ENCODE data around the gene IP6K3.

The IP6K3 gene

DNA sequence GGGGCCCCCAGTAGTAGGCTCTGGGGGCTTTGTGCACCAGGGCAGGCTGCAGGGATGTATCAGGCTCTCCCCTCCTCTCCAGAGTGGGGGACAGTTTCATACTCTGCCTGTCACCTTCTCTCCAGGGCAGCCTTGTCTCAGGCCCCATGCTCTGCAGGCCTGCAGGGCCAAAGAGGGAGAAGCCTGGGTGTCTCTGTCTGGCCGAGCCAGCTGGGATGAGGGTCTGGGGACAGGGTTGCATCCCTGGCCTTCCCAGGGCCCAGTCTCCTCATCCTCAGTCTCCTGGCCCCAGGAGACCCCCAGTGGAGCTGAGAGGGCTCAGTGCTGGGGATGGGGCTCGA, 14.8 kb upstream of the IP6K3 start:
- Histone ChIP-seq H3K27ac (no peak overlapping the region), H3K4me3 (no peak overlapping the region)
- DNase-seq (ENCODE audit: low spot score), result no peak
- TF ChIP-seq, protein P1, sequence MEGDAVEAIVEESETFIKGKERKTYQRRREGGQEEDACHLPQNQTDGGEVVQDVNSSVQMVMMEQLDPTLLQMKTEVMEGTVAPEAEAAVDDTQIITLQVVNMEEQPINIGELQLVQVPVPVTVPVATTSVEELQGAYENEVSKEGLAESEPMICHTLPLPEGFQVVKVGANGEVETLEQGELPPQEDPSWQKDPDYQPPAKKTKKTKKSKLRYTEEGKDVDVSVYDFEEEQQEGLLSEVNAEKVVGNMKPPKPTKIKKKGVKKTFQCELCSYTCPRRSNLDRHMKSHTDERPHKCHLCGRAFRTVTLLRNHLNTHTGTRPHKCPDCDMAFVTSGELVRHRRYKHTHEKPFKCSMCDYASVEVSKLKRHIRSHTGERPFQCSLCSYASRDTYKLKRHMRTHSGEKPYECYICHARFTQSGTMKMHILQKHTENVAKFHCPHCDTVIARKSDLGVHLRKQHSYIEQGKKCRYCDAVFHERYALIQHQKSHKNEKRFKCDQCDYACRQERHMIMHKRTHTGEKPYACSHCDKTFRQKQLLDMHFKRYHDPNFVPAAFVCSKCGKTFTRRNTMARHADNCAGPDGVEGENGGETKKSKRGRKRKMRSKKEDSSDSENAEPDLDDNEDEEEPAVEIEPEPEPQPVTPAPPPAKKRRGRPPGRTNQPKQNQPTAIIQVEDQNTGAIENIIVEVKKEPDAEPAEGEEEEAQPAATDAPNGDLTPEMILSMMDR (IDR thresholded peaks at IDR 0.05), result no peak

DNA sequence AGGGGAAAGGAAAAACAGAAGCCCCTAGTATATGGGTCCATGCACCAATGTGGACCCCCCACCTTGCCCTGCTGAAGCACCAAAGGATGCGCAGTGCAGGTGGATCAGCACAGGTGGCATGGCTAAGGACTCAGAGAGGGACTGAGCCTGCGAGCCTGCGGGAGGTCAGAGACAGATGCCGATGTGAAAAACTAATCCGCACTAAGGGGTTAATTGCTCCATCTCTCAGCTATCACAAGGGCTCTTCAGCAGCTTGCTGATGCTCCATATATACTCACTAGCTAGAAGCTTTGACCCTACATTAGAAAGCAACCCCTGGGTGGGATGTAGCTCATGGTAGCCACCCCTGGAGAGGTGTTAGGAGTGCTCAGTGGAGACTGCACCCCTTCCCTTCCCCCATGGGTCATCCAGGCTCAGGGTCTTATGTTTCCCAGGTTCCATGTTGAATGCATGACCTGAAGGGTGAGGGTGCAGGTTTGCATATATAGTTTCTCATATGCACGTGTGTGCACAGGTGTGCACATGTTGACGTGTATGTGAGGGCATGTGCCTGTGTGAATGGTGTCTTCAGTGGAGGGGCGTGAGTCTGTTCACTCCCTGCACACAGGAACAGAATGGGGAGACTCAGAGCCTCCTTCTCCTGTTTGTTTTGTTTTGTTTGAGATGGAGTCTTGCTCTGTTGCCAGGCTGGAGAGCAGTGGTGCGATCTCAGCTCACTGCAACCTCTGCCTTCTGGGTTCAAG, 13.4 kb upstream of the IP6K3 start:
- no peak overlapping the region for H3K27ac ChIP-seq
- no peak for DNase-seq (ENCODE audit: low spot score)
- no peak overlapping the region for H3K4me3 ChIP-seq
- TF ChIP-seq, protein P1 (IDR thresholded peaks at IDR 0.05), result no peak

DNA sequence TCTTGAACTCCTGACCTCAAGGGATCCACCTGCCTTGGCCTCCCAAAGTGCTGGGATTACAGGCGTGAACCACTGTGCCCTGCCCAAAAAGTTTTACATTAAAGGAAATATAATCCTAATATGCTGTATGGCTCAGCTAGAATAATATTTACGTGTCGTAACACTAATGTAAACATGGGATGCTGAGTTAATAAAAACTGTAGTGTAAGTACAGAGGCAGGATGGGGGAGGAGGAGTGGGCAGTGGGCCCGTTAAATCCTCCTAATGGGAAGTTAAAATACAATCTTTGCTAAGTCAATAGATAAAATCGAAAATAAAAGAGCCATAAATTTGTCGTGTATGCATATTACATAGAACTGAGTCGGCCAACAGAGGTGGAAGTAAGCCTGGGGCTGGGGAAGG, 12.1 kb upstream of the IP6K3 start:
- no peak overlapping the region for H3K4me3 ChIP-seq
- no peak for DNase-seq (ENCODE audit: low spot score)
- no peak overlapping the region for H3K27ac ChIP-seq

DNA sequence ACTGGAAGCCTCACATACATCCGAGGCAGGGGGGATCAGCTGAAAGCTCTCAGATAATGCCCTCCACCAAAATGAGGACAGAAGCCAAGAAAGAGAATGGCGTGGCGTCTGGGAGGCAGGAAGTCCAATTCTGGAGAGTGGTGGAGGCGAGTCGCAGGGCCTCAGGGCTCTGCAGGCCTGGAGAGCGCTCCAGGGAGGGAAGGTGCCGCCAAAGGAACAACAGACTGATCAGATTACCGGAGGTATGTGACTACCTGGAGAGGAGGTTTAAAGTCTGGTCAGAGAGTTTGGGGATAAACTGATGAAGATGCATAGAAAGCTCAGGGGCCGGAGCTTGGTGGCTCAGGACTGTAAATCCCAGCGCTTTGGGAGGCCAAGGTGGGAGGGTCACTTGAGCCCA, 11.2 kb upstream of the IP6K3 start:
- no peak overlapping the region for H3K27ac ChIP-seq
- no peak for DNase-seq (ENCODE audit: low spot score)
- TF ChIP-seq, protein P1 (IDR thresholded peaks at IDR 0.05), result no peak
- no peak overlapping the region for H3K4me3 ChIP-seq

More for the DNA sequence above, 12.1 kb upstream of the IP6K3 start:
- TF ChIP-seq, protein P1 (IDR thresholded peaks at IDR 0.05), result no peak

DNA sequence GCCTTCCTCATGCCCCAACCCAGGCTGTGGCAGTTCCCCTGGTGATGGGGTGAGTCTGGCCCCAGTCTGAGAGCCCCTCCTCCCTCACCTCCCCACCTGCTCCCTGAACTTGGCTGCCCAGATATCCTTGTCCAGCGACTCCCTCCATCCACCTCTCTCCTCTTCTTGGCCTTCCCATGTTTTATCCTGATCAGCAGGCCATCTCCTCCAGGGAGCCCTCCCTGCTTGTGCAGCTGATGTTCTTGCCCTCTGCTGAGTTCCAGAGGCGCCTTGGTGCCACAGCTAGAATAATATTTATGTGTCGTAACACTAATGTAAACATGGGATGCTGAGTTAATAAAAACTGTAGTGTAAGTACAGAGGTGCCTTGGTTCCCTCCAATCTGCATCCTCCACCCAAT, 10.4 kb upstream of the IP6K3 start:
- no peak for DNase-seq (ENCODE audit: low spot score)
- TF ChIP-seq, protein P1 (IDR thresholded peaks at IDR 0.05), result no peak
- H3K27ac ChIP-seq, result no peak overlapping the region
- H3K4me3 ChIP-seq, result no peak overlapping the region

DNA sequence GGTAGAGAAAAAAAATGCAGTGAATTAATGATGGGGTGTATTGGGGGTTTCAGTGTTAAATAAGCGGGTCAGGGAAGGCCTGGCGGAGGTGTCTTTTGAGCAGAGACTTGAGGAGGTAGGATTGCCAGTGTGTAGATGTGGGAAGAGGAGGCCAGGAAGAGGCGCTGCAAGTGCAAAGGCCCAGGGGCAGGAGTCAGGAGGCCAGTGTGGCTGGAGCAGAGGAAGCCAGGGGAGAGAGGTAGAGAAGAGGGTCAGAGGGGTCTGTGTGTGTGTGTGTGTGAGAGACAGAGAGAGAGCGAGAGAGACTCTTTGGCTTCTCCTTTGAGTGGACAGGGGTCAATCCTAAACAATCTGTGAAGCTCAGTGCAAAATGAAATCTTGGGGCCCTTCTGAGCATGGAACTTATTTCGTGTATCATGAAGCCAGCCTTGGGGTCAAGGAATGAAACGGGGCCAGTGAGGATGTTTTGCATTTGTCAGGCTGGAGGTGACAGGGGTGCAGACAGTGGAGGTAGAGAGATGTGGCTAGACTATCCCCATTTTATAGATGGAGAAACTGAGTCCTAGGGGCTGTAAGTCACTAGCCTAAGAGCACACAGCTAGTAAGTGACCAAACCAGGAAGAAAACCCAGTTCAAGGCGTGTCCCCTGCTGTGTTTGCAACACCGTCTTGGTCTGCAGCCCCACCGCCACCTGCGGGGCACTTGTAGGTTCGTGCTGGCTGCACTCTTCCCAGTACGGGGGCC, 9.7 kb upstream of the IP6K3 start:
- TF ChIP-seq, protein P1 (IDR thresholded peaks at IDR 0.05), result no peak
- DNase-seq (ENCODE audit: low spot score), result no peak
- Histone ChIP-seq H3K4me3 (no peak overlapping the region), H3K27ac (no peak overlapping the region)

Measured in coronary artery (tissue), 2 donors.